Endothelial cell of umbilical vein (primary cell): ENCODE measurements around the gene LRRC28. TPM values are rescaled to one million over a fixed set of nuclear protein-coding genes. Genes with fewer than 3 reads are reported as not detected.

Experiments used
- BruUV-seq: library from RNA; stranded (reverse); fragments of 400-500 nt; replicated peaks from 2 replicates; lab custom pipeline; 2021; lab: Mats Ljungman, UMichigan
- CTCF ChIA-PET: fragments of 300-600, 350-600 bp; sonication (Branson Sonifier 250); formaldehyde crosslinking; loops from one replicate; lab custom pipeline; 2021; ENCODE audit warnings: antibody characterized with exemption, inconsistent platforms; lab: Charles Lee
- POLR2A ChIA-PET: fragments of 300-600, 350-600 bp; sonication (Branson Sonifier 250); formaldehyde crosslinking; loops from one replicate; lab custom pipeline; 2021; ENCODE audit warnings: antibody characterized with exemption, inconsistent platforms; lab: Charles Lee
- DNase-seq: peaks from one replicate; pipeline ENCODE4 v3.0.0-alpha.2; 2011; ENCODE audit warnings: low read depth, low spot score
- FAIRE-seq: peaks from 2 replicates; lab custom pipeline; 2011; peaks lifted over from hg19 to GRCh38; lab: Jason Lieb, UNC
- H2AFZ ChIP-seq: 2 replicates; pipeline ENCODE4 v1.6.0; 2012; ENCODE audit warnings: low read depth, low read length, control low read depth, inconsistent platforms
- H3K27ac ChIP-seq: 2 replicates; pipeline ENCODE4 v1.5.1; 2011; ENCODE audit warnings: low read depth, mild to moderate bottlenecking, control low read depth, low read length, moderate library complexity; ENCODE audit not compliant: insufficient read depth
- H3K27me3 ChIP-seq, 2 experiments: 2 replicates each; pipeline versions ENCODE4 v1.6.0 to v1.6.1; 2011; ENCODE audit warnings: low read length in 2 of 2, mixed read lengths in 1 of 2; ENCODE audit not compliant: control insufficient read depth in 2 of 2, insufficient read depth in 2 of 2
- H3K36me3 ChIP-seq, 2 experiments: 2 replicates in 1 of 2; 3 replicates in 1 of 2; pipeline ENCODE4 v1.5.1; 2011; ENCODE audit warnings: low read length in 2 of 2, mild to moderate bottlenecking in 1 of 2, moderate library complexity in 1 of 2; ENCODE audit not compliant: control insufficient read depth in 2 of 2, insufficient read depth in 2 of 2; ENCODE audit errors: extremely low read depth in 1 of 2
- H3K4me1 ChIP-seq: 3 replicates; pipeline ENCODE4 v1.5.1; 2011; ENCODE audit warnings: mild to moderate bottlenecking, low read length; ENCODE audit not compliant: control insufficient read depth, insufficient read depth; ENCODE audit errors: extremely low read depth
- H3K4me2 ChIP-seq: 2 replicates; pipeline ENCODE4 v1.6.1; 2011; ENCODE audit warnings: low read length, control low read depth, mixed read lengths; ENCODE audit not compliant: insufficient read depth
- H3K4me3 ChIP-seq, 3 experiments: fragments of 200-600 bp in 1 of 3; sonication (generic), shearing (Covaris generic) in 1 of 3; replicated peaks in 1 of 3; 2 replicates each; pipeline ENCODE4 v1.5.1; 2011 to 2016; ENCODE audit warnings: control low read depth in 3 of 3, low read length in 3 of 3, mild to moderate bottlenecking in 2 of 3, inconsistent platforms in 1 of 3, low read depth in 1 of 3, moderate library complexity in 1 of 3; ENCODE audit not compliant: insufficient read depth in 1 of 3
- H3K79me2 ChIP-seq: 2 replicates; pipeline ENCODE4 v1.6.0; 2012; ENCODE audit warnings: low read length, inconsistent platforms; ENCODE audit not compliant: control insufficient read depth, insufficient read depth
- H3K9ac ChIP-seq: replicated peaks from 2 replicates; pipeline ENCODE3; 2011; ENCODE audit warnings: low read length, control low read depth; ENCODE audit not compliant: insufficient read depth; ENCODE audit errors: extremely low read depth
- H3K9me1 ChIP-seq: replicated peaks from 3 replicates; pipeline ENCODE4 v1.6.0; 2011; ENCODE audit warnings: mild to moderate bottlenecking, low read length; ENCODE audit not compliant: control insufficient read depth, insufficient read depth; ENCODE audit errors: extremely low read depth
- H3K9me3 ChIP-seq: replicated peaks from 2 replicates; pipeline ENCODE4 v1.5.1; 2012; ENCODE audit warnings: low read length, inconsistent platforms; ENCODE audit not compliant: control insufficient read depth, insufficient read depth
- H4K20me1 ChIP-seq: replicated peaks from 2 replicates; pipeline ENCODE3; 2011; ENCODE audit warnings: mild to moderate bottlenecking, low read length; ENCODE audit not compliant: control insufficient read depth, insufficient read depth; ENCODE audit errors: extremely low read depth
- CTCF ChIP-seq, 2 donors: IDR thresholded peaks; 1 replicate in 1 of 2; 2 replicates in 1 of 2; pipeline ENCODE4 v1.5.1; 2011; ENCODE audit warnings: low read length in 2 of 2, mild to moderate bottlenecking in 2 of 2, moderate library complexity in 2 of 2, control low read depth in 1 of 2, inconsistent platforms in 1 of 2, low read depth in 1 of 2; ENCODE audit not compliant: insufficient read depth in 1 of 2; ENCODE audit errors: extremely low read depth in 1 of 2
- EZH2 ChIP-seq: IDR thresholded peaks from 2 replicates; pipeline ENCODE4 v1.6.1; 2012; ENCODE audit warnings: borderline replicate concordance, low read depth, mild to moderate bottlenecking, moderate library complexity, low read length, inconsistent platforms; ENCODE audit not compliant: severe bottlenecking
- FOS ChIP-seq: IDR thresholded peaks from 2 replicates; pipeline ENCODE4 v1.6.1; 2011; ENCODE audit warnings: mild to moderate bottlenecking, low read length, moderate library complexity, borderline replicate concordance; ENCODE audit not compliant: insufficient read depth
- GATA2 ChIP-seq: IDR thresholded peaks from 2 replicates; pipeline ENCODE4 v1.7.0; 2011; ENCODE audit warnings: low read depth, mild to moderate bottlenecking, moderate library complexity, mixed read lengths, low read length; ENCODE audit not compliant: insufficient read length, insufficient read depth
- JUN ChIP-seq: IDR thresholded peaks from 2 replicates; pipeline ENCODE4 v1.6.1; 2011; ENCODE audit warnings: borderline replicate concordance, low read depth; ENCODE audit not compliant: insufficient read length, insufficient read depth
- MYC ChIP-seq: IDR thresholded peaks from one replicate; pipeline ENCODE4 v1.6.1; 2011; ENCODE audit warnings: mild to moderate bottlenecking, low read depth, low read length
- POLR2A ChIP-seq: IDR thresholded peaks from 2 replicates; pipeline ENCODE4 v1.6.1; 2012; ENCODE audit warnings: low read depth, mild to moderate bottlenecking, control low read depth, low read length
- POLR2AphosphoS5 ChIP-seq: IDR thresholded peaks from 2 replicates; pipeline ENCODE4 v1.6.1; 2012; ENCODE audit warnings: low read depth, mild to moderate bottlenecking, control low read depth, low read length, moderate library complexity; ENCODE audit not compliant: insufficient read depth
- dilution Hi-C: fragments of 300-500 bp; cut with MboI; formaldehyde crosslinking; loops from one replicate; pipeline ENCODE4 v1.15.0; 2019; ENCODE audit warnings: low sequenced_read_pairs; ENCODE audit not compliant: extremely low pct_ligation_motif_present
- intact Hi-C: fragments of 100-400 bp; cut with micrococcal nuclease; formaldehyde crosslinking; loops from one replicate; pipeline ENCODE4 v1.10.0; 2022
- polyA plus RNA-seq, 4 experiments: library from polyadenylated mRNA; depleted of rRNA in 3 of 4; stranded (reverse) in 3 of 4; unstranded in 1 of 4; fragments of >200 nt; gene quantifications; 2 replicates each; pipeline versions ENCODE4 v1.2.1 to v1.2.3, GENCODE V29; 2011 to 2012; ENCODE audit warnings: missing spikeins in 1 of 4
- total RNA-seq: library from RNA; stranded (reverse); gene quantifications from 2 replicates; pipeline ENCODE4 v1.2.3, GENCODE V29; 2021
- TF ChIP-seq, protein P1 (sequence below): IDR thresholded peaks from 2 replicates; pipeline ENCODE4 v1.6.1; 2011; ENCODE audit not compliant: insufficient read depth, insufficient read length

Gene LRRC28
- total and polyA plus RNA-seq, 2 donors (not counting 3 experiments of a cell fraction or from before 2014, with no cell fraction given): 19.6 to 26.7 TPM

DNA sequence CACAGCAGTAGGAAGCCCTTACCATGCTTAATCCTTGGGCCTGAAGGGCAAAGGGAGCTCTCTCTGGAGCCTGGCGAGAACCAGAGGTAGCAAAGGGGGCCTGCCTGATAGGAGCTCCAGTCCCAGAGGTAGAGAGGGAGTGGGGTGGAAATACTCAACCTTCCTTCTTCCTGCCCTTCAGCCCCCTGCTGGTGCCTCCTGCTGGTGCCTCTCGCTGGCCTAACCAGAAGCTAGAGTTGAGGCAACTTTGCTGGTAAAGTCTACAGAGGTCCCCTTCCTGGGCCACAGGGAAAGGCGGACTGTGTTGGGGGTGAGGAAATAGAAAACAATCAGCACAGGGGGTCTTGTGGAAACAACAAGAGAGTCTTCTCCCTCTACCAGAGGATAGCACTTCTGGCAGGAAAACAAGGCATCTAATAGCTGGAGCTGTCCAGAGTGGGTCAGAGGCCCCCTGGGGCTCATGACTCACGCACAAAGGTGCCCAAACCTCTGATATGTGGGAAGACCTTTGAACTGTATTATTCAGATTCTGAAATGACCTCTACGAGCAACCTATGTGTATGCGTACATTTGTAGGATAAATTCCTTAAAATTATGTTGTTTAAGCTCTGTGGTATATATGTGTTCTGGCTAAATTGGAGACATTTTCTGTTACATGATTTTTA is 133.9 kb downstream of the LRRC28 start:
- H3K79me2 ChIP-seq: no peaks in the 10 kb centered on the region
- POLR2A ChIA-PET: no interaction called here
- H3K27ac ChIP-seq: no peak overlapping the region
- FAIRE-seq (peak; percentile 28), DNase-seq (no peak)
- TF ChIP-seq, protein P1, sequence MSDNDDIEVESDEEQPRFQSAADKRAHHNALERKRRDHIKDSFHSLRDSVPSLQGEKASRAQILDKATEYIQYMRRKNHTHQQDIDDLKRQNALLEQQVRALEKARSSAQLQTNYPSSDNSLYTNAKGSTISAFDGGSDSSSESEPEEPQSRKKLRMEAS: no peak
- no peak for TF ChIP-seq FOS
- no peak for TF ChIP-seq CTCF (IDR thresholded peaks at IDR 0.05; ENCODE audit: extremely low read depth in 1 of 2, insufficient read depth in 1 of 2, low read depth in 1 of 2, low read length in 2 of 2)
- no peak for TF ChIP-seq MYC
- no peak for TF ChIP-seq POLR2AphosphoS5
- TF ChIP-seq JUN: no peak
- no peak for TF ChIP-seq POLR2A
- TF ChIP-seq GATA2: no peak
- no peak for TF ChIP-seq EZH2
- H3K36me3 ChIP-seq: no peaks in the 10 kb centered on the region
- intact Hi-C loops (no loop called here), dilution Hi-C loops (no loop called here)
- no peaks in the 10 kb centered on the region for H3K4me1 ChIP-seq
- BruUV-seq: no TSS peak
- CTCF ChIA-PET: interaction anchor here (1.1 to 3.6 kb wide), 3 partner anchors 13 to 319 kb away, joined by 5 to 19 read pairs (median 6); no protein-coding TSS in a partner anchor
- no peak overlapping the region for H3K4me3 ChIP-seq
- no peak overlapping the region for H3K4me2 ChIP-seq
- no peak overlapping the region for H2AFZ ChIP-seq
- H3K9me3 ChIP-seq: no peaks in the 10 kb centered on the region
- no peaks in the 10 kb centered on the region for H3K9me1 ChIP-seq
- no peaks in the 10 kb centered on the region for H3K27me3 ChIP-seq
- no peak overlapping the region for H3K9ac ChIP-seq
- H4K20me1 ChIP-seq: no peaks in the 10 kb centered on the region
